C4-2B (cell line): ENCODE results near the gene RBM20.
"Not testable (repeated sequence)": the region's sequence is repeated elsewhere in the genome, so short reads cannot be mapped to it uniquely, and the experiment has no call there.

Experiments
- ZFX ChIP-seq: fragments of 450-650 bp; IDR thresholded peaks from 2 replicates; pipeline ENCODE4 v1.6.1; 2017
- TF ChIP-seq, protein P1 (sequence below): fragments of 450-650 bp; conservative IDR thresholded peaks from 2 replicates; pipeline ENCODE4 v1.5.1; 2017; ENCODE audit warnings: mild to moderate bottlenecking

DNA sequence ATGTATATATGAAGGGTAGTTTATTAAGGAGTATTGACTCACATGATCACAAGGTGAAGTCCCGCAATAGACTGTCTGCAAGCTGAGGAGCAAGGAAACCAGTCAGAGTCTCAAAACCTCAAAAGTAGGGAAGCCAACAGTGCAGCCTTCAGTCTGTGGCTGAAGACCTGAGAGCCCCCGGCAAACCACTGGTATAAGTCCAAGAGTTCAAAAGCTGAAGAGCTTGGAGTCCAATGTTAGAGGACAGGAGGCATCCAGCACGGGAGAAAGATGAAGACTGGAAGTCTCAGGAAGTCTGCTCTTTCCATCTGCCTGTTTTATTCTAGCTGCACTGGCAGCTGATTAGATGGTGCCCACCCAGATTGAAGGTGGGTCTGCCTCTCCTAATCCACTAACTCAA is 33.4 kb upstream of the RBM20 start:
- TF ChIP-seq, protein P1, sequence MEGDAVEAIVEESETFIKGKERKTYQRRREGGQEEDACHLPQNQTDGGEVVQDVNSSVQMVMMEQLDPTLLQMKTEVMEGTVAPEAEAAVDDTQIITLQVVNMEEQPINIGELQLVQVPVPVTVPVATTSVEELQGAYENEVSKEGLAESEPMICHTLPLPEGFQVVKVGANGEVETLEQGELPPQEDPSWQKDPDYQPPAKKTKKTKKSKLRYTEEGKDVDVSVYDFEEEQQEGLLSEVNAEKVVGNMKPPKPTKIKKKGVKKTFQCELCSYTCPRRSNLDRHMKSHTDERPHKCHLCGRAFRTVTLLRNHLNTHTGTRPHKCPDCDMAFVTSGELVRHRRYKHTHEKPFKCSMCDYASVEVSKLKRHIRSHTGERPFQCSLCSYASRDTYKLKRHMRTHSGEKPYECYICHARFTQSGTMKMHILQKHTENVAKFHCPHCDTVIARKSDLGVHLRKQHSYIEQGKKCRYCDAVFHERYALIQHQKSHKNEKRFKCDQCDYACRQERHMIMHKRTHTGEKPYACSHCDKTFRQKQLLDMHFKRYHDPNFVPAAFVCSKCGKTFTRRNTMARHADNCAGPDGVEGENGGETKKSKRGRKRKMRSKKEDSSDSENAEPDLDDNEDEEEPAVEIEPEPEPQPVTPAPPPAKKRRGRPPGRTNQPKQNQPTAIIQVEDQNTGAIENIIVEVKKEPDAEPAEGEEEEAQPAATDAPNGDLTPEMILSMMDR = not testable (repeated sequence)
- not testable (repeated sequence) for TF ChIP-seq ZFX
